GM08714 (cell line): ENCODE measurements around the gene MSMO1.

Source experiments
- H3K4me3 ChIP-seq: fragments of 200-500 bp; sonication (Bioruptor generic); 2 replicates; pipeline ENCODE4 v1.5.1; 2014; ENCODE audit warnings: mild to moderate bottlenecking, low read length, inconsistent platforms
- ZNF274 ChIP-seq: IDR thresholded peaks from 2 replicates; pipeline ENCODE4 v1.6.1; 2012; ENCODE audit warnings: mild to moderate bottlenecking, low read depth, low read length

Gene MSMO1

GRCh38 chr4:165308166-165308565, 19.3 kb upstream of the MSMO1 start:
- TF ChIP-seq ZNF274: no peak
- no peak overlapping the region for H3K4me3 ChIP-seq

- H3K4me3 ChIP-seq: no peak overlapping the region
- no peak for TF ChIP-seq ZNF274
Observed at GRCh38 chr4:165308606-165309005, 18.9 kb upstream of the MSMO1 start.

- no peak for TF ChIP-seq ZNF274
- no peak overlapping the region for H3K4me3 ChIP-seq
Observed at GRCh38 chr4:165309456-165309855, 18.0 kb upstream of the MSMO1 start.

- H3K4me3 ChIP-seq: no peak overlapping the region
- no peak for TF ChIP-seq ZNF274
Observed at GRCh38 chr4:165312506-165312905, 15.0 kb upstream of the MSMO1 start.

GRCh38 chr4:165319030-165319429, 8.4 kb upstream of the MSMO1 start:
- no peak for TF ChIP-seq ZNF274
- no peak overlapping the region for H3K4me3 ChIP-seq

- TF ChIP-seq ZNF274: no peak
- H3K4me3 ChIP-seq: no peak overlapping the region
Observed at GRCh38 chr4:165319509-165319908, 8.0 kb upstream of the MSMO1 start.

GRCh38 chr4:165324236-165324917, 3.1 kb upstream of the MSMO1 start:
- no peak overlapping the region for H3K4me3 ChIP-seq
- TF ChIP-seq ZNF274: no peak

- no peak overlapping the region for H3K4me3 ChIP-seq
- TF ChIP-seq ZNF274: no peak
Observed at GRCh38 chr4:165324918-165325304, 2.6 kb upstream of the MSMO1 start.

GRCh38 chr4:165325732-165326512, 1.5 kb upstream of the MSMO1 start:
- no peak overlapping the region for H3K4me3 ChIP-seq

GRCh38 chr4:165326831-165327210, 648 bp upstream of the MSMO1 start:
- no peak for TF ChIP-seq ZNF274
- H3K4me3 ChIP-seq: peak overlapping the region; percentile 81

More at GRCh38 chr4:165325732-165326512, 1.5 kb upstream of the MSMO1 start:
- TF ChIP-seq ZNF274: no peak

- H3K4me3 ChIP-seq: peak overlapping the region; percentile 98
- no peak for TF ChIP-seq ZNF274
Observed at GRCh38 chr4:165328101-165328425, 594 bp downstream of the MSMO1 start.

GRCh38 chr4:165328708-165329107, 1.2 kb downstream of the MSMO1 start:
- no peak for TF ChIP-seq ZNF274
- H3K4me3 ChIP-seq: peak overlapping the region; percentile 98

GRCh38 chr4:165330071-165330470, 2.6 kb downstream of the MSMO1 start:
- H3K4me3 ChIP-seq: no peak overlapping the region; the same call in 1 of the 2 replicates
- TF ChIP-seq ZNF274: no peak

GRCh38 chr4:165330666-165331065, 3.2 kb downstream of the MSMO1 start:
- no peak overlapping the region for H3K4me3 ChIP-seq
- no peak for TF ChIP-seq ZNF274

- TF ChIP-seq ZNF274: no peak
- no peak overlapping the region; the same call in 1 of the 2 replicates for H3K4me3 ChIP-seq
Observed at GRCh38 chr4:165331359-165331758, 3.9 kb downstream of the MSMO1 start.

- TF ChIP-seq ZNF274: no peak
- H3K4me3 ChIP-seq: peak overlapping the region; percentile 24
Observed at GRCh38 chr4:165331823-165332222, 4.4 kb downstream of the MSMO1 start.

- TF ChIP-seq ZNF274: no peak
- no peak overlapping the region; the same call in 1 of the 2 replicates for H3K4me3 ChIP-seq
Observed at GRCh38 chr4:165332502-165332901, 5.0 kb downstream of the MSMO1 start.
